Measurements from ENCODE around the gene LRRC57.

- TF ChIP-seq TCF7L2 (IDR thresholded peaks at IDR 0.05; ENCODE audit: borderline replicate concordance, extremely low read depth, insufficient read depth, insufficient read length) = no peak
- TF ChIP-seq CTCF (IDR thresholded peaks at IDR 0.05 in 2 of 3, conservative IDR thresholded peaks at IDR 0.05 in 1 of 3; ENCODE audit: borderline replicate concordance in 1 of 3, insufficient read depth in 1 of 3, low read depth in 2 of 3, low read length in 2 of 3) = no peak
- no peak for TF ChIP-seq POLR2A (IDR thresholded peaks at IDR 0.05; ENCODE audit: borderline replicate concordance, extremely low read depth, insufficient read depth, insufficient read length)
- no peak for TF ChIP-seq ZNF274 (IDR thresholded peaks at IDR 0.05; ENCODE audit: low read depth, low read length)
- TF ChIP-seq ATF3 (IDR thresholded peaks at IDR 0.05) = no peak
- TF ChIP-seq JUND (IDR thresholded peaks at IDR 0.05) = no peak
- TF ChIP-seq EZH2phosphoT487 (IDR thresholded peaks at IDR 0.05; ENCODE audit: borderline replicate concordance) = no peak
- TF ChIP-seq POLR2AphosphoS5 (IDR thresholded peaks at IDR 0.05; ENCODE audit: low read depth, low read length) = no peak
- TF ChIP-seq SIN3A (IDR thresholded peaks at IDR 0.05; ENCODE audit: low read depth) = no peak
Observed at GRCh38 chr15:42582569-42583375, 34.2 kb upstream of the LRRC57 start.
